ENCODE data around the gene NUDT19. TPM values are rescaled to one million over a fixed set of nuclear protein-coding genes. Genes with fewer than 3 reads are reported as not detected.

NUDT19 gene
- total and polyA plus RNA-seq, 10 of the 15 experiments (the other 5 are each of a cell fraction or from before 2014, with no cell fraction given): 8.5 to 31.0 (median 17.0) TPM

- TF ChIP-seq NRF1 (conservative IDR thresholded peaks at IDR 0.05; ENCODE audit: low read depth, low read length) (no peak), MTA2 (IDR thresholded peaks at IDR 0.05; ENCODE audit: low read depth) (no peak), RAD21 (IDR thresholded peaks at IDR 0.05; ENCODE audit: insufficient read depth, low read depth, low read length) (no peak), RCOR1 (conservative IDR thresholded peaks at IDR 0.05; ENCODE audit: low read depth, low read length) (no peak), TCF7 (IDR thresholded peaks at IDR 0.05; ENCODE audit: borderline replicate concordance) (no peak), GABPA (IDR thresholded peaks at IDR 0.05; ENCODE audit: low read depth) (no peak), PBX3 (IDR thresholded peaks at IDR 0.05; ENCODE audit: insufficient replicate concordance, low read depth, low read length) (no peak)
Observed at GRCh38 chr19:32719611-32720059, 28.0 kb downstream of the NUDT19 start, which contains the start of gene TDRD12 (continued).

- no peak for FAIRE-seq
- no peak for ATAC-seq
- DNase-seq (ENCODE audit: low read depth, low spot score): no peak
- no TSS peak for BruUV-seq (replicated peaks)
- POLR2A ChIA-PET: no interaction called here
- H3K4me3 ChIP-seq: no peak overlapping the region
- no peaks in the 10 kb centered on the region for H3K4me1 ChIP-seq (ENCODE audit: control insufficient read depth, insufficient read depth, low read length)
- in situ Hi-C loops (cut with MboI) (no loop called here), intact Hi-C loops (cut with micrococcal nuclease; ENCODE audit: unreplicated experiment) (no loop called here)
- no peak overlapping the region for H2AFZ ChIP-seq (ENCODE audit: control insufficient read depth, low read depth, low read length)
- no peak overlapping the region for H3K9ac ChIP-seq (ENCODE audit: control insufficient read depth, insufficient read depth, low read length)
- H4K20me1 ChIP-seq (ENCODE audit: control insufficient read depth, insufficient read depth): no peaks in the 10 kb centered on the region
- no peak overlapping the region for H3K27ac ChIP-seq (ENCODE audit: control insufficient read depth, insufficient read depth)
- 100% methylated on average over 2 of the region's 22 CpGs for WGBS (ENCODE audit: insufficient coverage, insufficient replicate concordance, low lambda C conversion rate, missing lambda C conversion rate)
- RAD21 ChIA-PET (ENCODE audit: unreplicated experiment): no interaction called here
- H3K27me3 ChIP-seq (replicated peaks in 1 of 2; ENCODE audit: control insufficient read depth in 2 of 2, insufficient read depth in 2 of 2, low read length in 1 of 2): no peaks in the 10 kb centered on the region
- SMC1A ChIA-PET (ENCODE audit: uncharacterized antibody, unreplicated experiment): no interaction called here
- no peak overlapping the region for H3K4me2 ChIP-seq (ENCODE audit: control insufficient read depth, insufficient read depth)
- no peaks in the 10 kb centered on the region for H3K9me3 ChIP-seq (replicated peaks; ENCODE audit: control insufficient read depth, insufficient read depth, low read length)
- H3K36me3 ChIP-seq (ENCODE audit: control insufficient read depth in 2 of 2, insufficient read depth in 2 of 2, low read length in 1 of 2): no peaks in the 10 kb centered on the region
- no peaks in the 10 kb centered on the region for H3K79me2 ChIP-seq (ENCODE audit: control insufficient read depth, insufficient read depth, low read length)
- CTCF ChIA-PET: no interaction called here
- TF ChIP-seq TARDBP (IDR thresholded peaks at IDR 0.05; ENCODE audit: borderline replicate concordance): no peak
- no peak for TF ChIP-seq ZNF622 (IDR thresholded peaks at IDR 0.05)
- TF ChIP-seq ATF7 (IDR thresholded peaks at IDR 0.05; ENCODE audit: low read depth): no peak
- TF ChIP-seq SIN3A (IDR thresholded peaks at IDR 0.05; ENCODE audit: low read depth, low read length): no peak
- no peak for TF ChIP-seq E2F8 (IDR thresholded peaks at IDR 0.05; ENCODE audit: low read depth, partially characterized antibody)
- TF ChIP-seq POLR2AphosphoS5 (IDR thresholded peaks at IDR 0.05; ENCODE audit: low read length): no peak
- TF ChIP-seq TCF3 (IDR thresholded peaks at IDR 0.05; ENCODE audit: borderline replicate concordance, insufficient read depth, low read depth, low read length): no peak
- TF ChIP-seq IRF5 (IDR thresholded peaks at IDR 0.05; ENCODE audit: borderline replicate concordance): no peak
- no peak for TF ChIP-seq CEBPB (IDR thresholded peaks at IDR 0.05; ENCODE audit: borderline replicate concordance in 1 of 2, low read depth in 2 of 2, low read length in 2 of 2)
Observed at GRCh38 chr19:32720216-32720935, 28.8 kb downstream of the NUDT19 start.
